B cell (primary cell): ENCODE data around the gene SF3B5. TPM values are rescaled to one million over a fixed set of nuclear protein-coding genes. Genes with fewer than 3 reads are reported as not detected.

Source experiments
- ATAC-seq: fragments of 200-7000 bp; cut with Tn5 transposase; one replicate; pipeline ENCODE4 v1.10.0; 2021; ENCODE audit warnings: low read depth, mild to moderate bottlenecking, moderate number of reproducible peaks, moderate library complexity
- CTCF ChIA-PET: fragments of 350-600 bp; sonication (Branson Sonifier 250); formaldehyde crosslinking; loops from one replicate; lab custom pipeline; 2021; ENCODE audit warnings: antibody characterized with exemption, inconsistent platforms; lab: Charles Lee
- POLR2A ChIA-PET: fragments of 350-600 bp; sonication (Branson Sonifier 250); formaldehyde crosslinking; loops from one replicate; lab custom pipeline; 2021; ENCODE audit warnings: antibody characterized with exemption; lab: Charles Lee
- DNase-seq: peaks from one replicate; pipeline ENCODE4 v3.0.0; 2013
- H2AFZ ChIP-seq: 2 replicates; pipeline ENCODE4 v1.6.1; 2012; ENCODE audit warnings: mild to moderate bottlenecking, low read depth, low read length; ENCODE audit not compliant: insufficient read depth, poor library complexity, severe bottlenecking
- H3K27ac ChIP-seq, 2 donors: 1 replicate in 1 of 2; 2 replicates in 1 of 2; pipeline ENCODE4 v1.5.1; 2012 to 2013; ENCODE audit warnings: low read length in 2 of 2, mild to moderate bottlenecking in 2 of 2, moderate library complexity in 1 of 2
- H3K27me3 ChIP-seq, 4 experiments: fragments of 200-600 bp in 1 of 4; sonication (generic) in 1 of 4; replicated peaks in 1 of 4; 1 replicate in 2 of 4; 2 replicates in 2 of 4; pipeline versions ENCODE4 v1.6.1 to v1.7.0; 2013 to 2016; ENCODE audit warnings: low read length in 3 of 4, mild to moderate bottlenecking in 2 of 4, mixed read lengths in 1 of 4, moderate library complexity in 1 of 4; ENCODE audit not compliant: insufficient read depth in 4 of 4, control insufficient read depth in 3 of 4; ENCODE audit errors: control extremely low read depth in 1 of 4
- H3K36me3 ChIP-seq, 2 experiments: replicated peaks in 1 of 2; 1 replicate in 1 of 2; 2 replicates in 1 of 2; pipeline versions ENCODE4 v1.6.1 to v1.7.1; 2013; ENCODE audit warnings: low read length in 1 of 2; ENCODE audit not compliant: insufficient read depth in 2 of 2, control insufficient read depth in 1 of 2; ENCODE audit errors: control extremely low read depth in 1 of 2, extremely low read depth in 1 of 2
- H3K4me1 ChIP-seq, 2 donors: fragments of 200-600 bp in 1 of 2; sonication (generic) in 1 of 2; 1 replicate in 1 of 2; 2 replicates in 1 of 2; pipeline versions ENCODE4 v1.5.1 to v1.6.1; 2013 to 2017; ENCODE audit warnings: low read length in 2 of 2; ENCODE audit not compliant: control insufficient read depth in 2 of 2, insufficient read depth in 2 of 2
- H3K4me2 ChIP-seq: replicated peaks from 2 replicates; pipeline ENCODE3; 2012; ENCODE audit warnings: mild to moderate bottlenecking, low read depth, low read length; ENCODE audit not compliant: poor library complexity, severe bottlenecking
- H3K4me3 ChIP-seq, 5 experiments: fragments of 200-600 bp in 1 of 5; sonication (generic) in 1 of 5; 1 replicate in 3 of 5; 2 replicates in 2 of 5; pipeline versions ENCODE4 v1.5.1 to v1.7.0; 2011 to 2016; ENCODE audit warnings: low read length in 4 of 5, mild to moderate bottlenecking in 4 of 5, low read depth in 2 of 5, control low read depth in 1 of 5, moderate library complexity in 1 of 5; ENCODE audit not compliant: insufficient read depth in 1 of 5; ENCODE audit errors: control extremely low read depth in 1 of 5, extremely low read depth in 1 of 5
- H3K79me2 ChIP-seq: fragments of 200-600 bp; sonication (generic); one replicate; pipeline ENCODE4 v1.6.0; 2016; ENCODE audit warnings: low read length; ENCODE audit not compliant: control insufficient read depth, insufficient read depth
- H3K9ac ChIP-seq: fragments of 200-600 bp; sonication (generic); 2 replicates; pipeline ENCODE4 v1.6.1; 2017; ENCODE audit warnings: mild to moderate bottlenecking, low read length, moderate library complexity
- H3K9me3 ChIP-seq, 3 donors: one replicate each; pipeline versions ENCODE4 v1.6.1 to v1.7.1; 2013; ENCODE audit warnings: low read length in 2 of 3; ENCODE audit not compliant: control insufficient read depth in 2 of 3, insufficient read depth in 1 of 3; ENCODE audit errors: control extremely low read depth in 1 of 3
- H4K20me1 ChIP-seq: 2 replicates; pipeline ENCODE4 v1.6.0; 2012; ENCODE audit warnings: mild to moderate bottlenecking, low read length; ENCODE audit not compliant: insufficient read depth, control insufficient read depth, poor library complexity, severe bottlenecking
- H3K27ac Mint-ChIP-seq: one replicate; pipeline ENCODE4 v1.8.0; 2021; ENCODE audit warnings: mixed read lengths
- H3K27me3 Mint-ChIP-seq: one replicate; pipeline ENCODE4 v1.8.0; 2021; ENCODE audit warnings: mixed read lengths
- H3K4me1 Mint-ChIP-seq: one replicate; pipeline ENCODE4 v1.8.0; 2021; ENCODE audit warnings: mixed read lengths
- H3K4me3 Mint-ChIP-seq: one replicate; pipeline ENCODE4 v1.8.0; 2021; ENCODE audit warnings: mixed read lengths
- H3K9me3 Mint-ChIP-seq: one replicate; pipeline ENCODE4 v1.8.0; 2022; ENCODE audit warnings: mixed read lengths; ENCODE audit not compliant: insufficient read depth
- EZH2 ChIP-seq: IDR thresholded peaks from 2 replicates; pipeline ENCODE4 v1.6.1; 2012; ENCODE audit warnings: borderline replicate concordance, low read depth, mild to moderate bottlenecking, moderate library complexity, low read length; ENCODE audit not compliant: insufficient read depth, poor library complexity, severe bottlenecking
- WGBS: methylation state at CpG from one replicate; pipeline ENCODE4 v1.1.5; 2013; ENCODE audit warnings: missing lambda C conversion rate; ENCODE audit not compliant: insufficient coverage; 5-methylcytosine and 5-hydroxymethylcytosine counted together
- intact Hi-C: fragments of 100-400 bp; cut with micrococcal nuclease; formaldehyde crosslinking; loops from one replicate; pipeline ENCODE4 v1.10.0; 2022
- polyA plus RNA-seq: library from polyadenylated mRNA; depleted of rRNA; stranded (reverse); fragments of >200 nt; gene quantifications from 2 replicates; pipeline ENCODE4 v1.2.3, GENCODE V29; 2012
- total RNA-seq, 2 donors: library from RNA; stranded (reverse); fragments of 120-200 nt in 1 of 2; gene quantifications; 1 replicate in 1 of 2; 2 replicates in 1 of 2; pipeline versions ENCODE4 v1.2.3 to v1.2.4, GENCODE V29; 2013 to 2022
- TF ChIP-seq, protein P1 (sequence below): fragments of 200-600 bp; IDR thresholded peaks from one replicate; pipeline ENCODE4 v1.8.0; 2022; ENCODE audit warnings: antibody characterized with exemption, mild to moderate bottlenecking

SF3B5 gene
- total and polyA plus RNA-seq, 2 donors (not counting 1 experiment from before 2014, with no cell fraction given), result 111 to 360 TPM

- H3K9me3 Mint-ChIP-seq, result no peaks in the 10 kb centered on the region
- Histone ChIP-seq H3K4me2 (peak overlapping the region; percentile 35), H3K36me3 (no peaks in the 10 kb centered on the region), H3K27ac (peak overlapping the region; percentile 36 to 50), H3K9me3 (no peaks in the 10 kb centered on the region), H3K27me3 (no peaks in the 10 kb centered on the region), H3K9ac (no peak overlapping the region), H3K4me1 (peaks cover 21 to 32% of the 10 kb centered on the region in 2 donors), H3K79me2 (no peaks in the 10 kb centered on the region), H2AFZ (peak overlapping the region; percentile 14), H3K4me3 (no peak overlapping the region), H4K20me1 (no peaks in the 10 kb centered on the region)
- DNase-seq (peak; percentile 55), ATAC-seq (no peak)
- ChIA-PET POLR2A (interaction anchor here (0.5 to 3.9 kb wide), 5 partner anchors 28 to 670 kb away, joined by 3 to 23 read pairs (median 5); partner anchors contain the start of gene SF3B5), CTCF (interaction anchor here (0.7 to 1.5 kb wide), 2 partner anchors 21 to 127 kb away, joined by 3 to 5 read pairs; no protein-coding TSS in a partner anchor)
- peaks cover 37% of the 10 kb centered on the region for H3K4me1 Mint-ChIP-seq
- peak overlapping the region; percentile 57 for H3K27ac Mint-ChIP-seq
- no peaks in the 10 kb centered on the region for H3K27me3 Mint-ChIP-seq
- WGBS, result 80% methylated on average over 1 of the region's 6 CpGs
- intact Hi-C loops, result no loop called here
- TF ChIP-seq, protein P1, sequence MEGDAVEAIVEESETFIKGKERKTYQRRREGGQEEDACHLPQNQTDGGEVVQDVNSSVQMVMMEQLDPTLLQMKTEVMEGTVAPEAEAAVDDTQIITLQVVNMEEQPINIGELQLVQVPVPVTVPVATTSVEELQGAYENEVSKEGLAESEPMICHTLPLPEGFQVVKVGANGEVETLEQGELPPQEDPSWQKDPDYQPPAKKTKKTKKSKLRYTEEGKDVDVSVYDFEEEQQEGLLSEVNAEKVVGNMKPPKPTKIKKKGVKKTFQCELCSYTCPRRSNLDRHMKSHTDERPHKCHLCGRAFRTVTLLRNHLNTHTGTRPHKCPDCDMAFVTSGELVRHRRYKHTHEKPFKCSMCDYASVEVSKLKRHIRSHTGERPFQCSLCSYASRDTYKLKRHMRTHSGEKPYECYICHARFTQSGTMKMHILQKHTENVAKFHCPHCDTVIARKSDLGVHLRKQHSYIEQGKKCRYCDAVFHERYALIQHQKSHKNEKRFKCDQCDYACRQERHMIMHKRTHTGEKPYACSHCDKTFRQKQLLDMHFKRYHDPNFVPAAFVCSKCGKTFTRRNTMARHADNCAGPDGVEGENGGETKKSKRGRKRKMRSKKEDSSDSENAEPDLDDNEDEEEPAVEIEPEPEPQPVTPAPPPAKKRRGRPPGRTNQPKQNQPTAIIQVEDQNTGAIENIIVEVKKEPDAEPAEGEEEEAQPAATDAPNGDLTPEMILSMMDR, result no peak
- no peak for TF ChIP-seq EZH2
- peak overlapping the region; percentile 8 for H3K4me3 Mint-ChIP-seq
Observed at GRCh38 chr6:144066741-144067484, 28.5 kb downstream of the SF3B5 start.

DNA sequence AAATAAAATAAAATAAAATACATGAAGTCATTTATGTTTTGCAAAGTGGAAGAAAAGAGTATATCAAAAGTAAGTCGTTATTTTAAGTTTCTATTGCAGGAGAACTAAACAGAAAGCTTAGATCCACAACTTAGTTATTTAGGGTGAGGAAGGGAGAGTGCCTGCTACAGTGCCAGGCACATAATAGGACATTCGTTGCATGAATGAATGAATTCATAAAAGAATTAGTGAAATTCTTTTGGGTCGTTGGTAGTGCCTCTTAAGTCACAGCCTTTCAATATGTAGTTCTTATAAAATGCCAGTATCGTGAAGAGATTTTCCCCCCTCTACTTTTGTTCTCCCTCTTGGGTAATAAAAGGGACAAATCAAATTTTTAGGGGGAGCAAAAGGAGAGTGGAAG, 29.1 kb downstream of the SF3B5 start:
- H3K4me3 Mint-ChIP-seq, result no peak overlapping the region
- DNase-seq (no peak), ATAC-seq (no peak)
- H3K27me3 ChIP-seq, result no peaks in the 10 kb centered on the region
- H3K36me3 ChIP-seq, result no peaks in the 10 kb centered on the region
- no peak overlapping the region for H3K4me3 ChIP-seq
- ChIA-PET CTCF (interaction anchor here (1.3 kb wide), 1 partner anchor 29 kb away, joined by 3 read pairs; the partner anchor contains the start of gene SF3B5), POLR2A (interaction anchor here (3.9 kb wide), 1 partner anchor 29 kb away, joined by 23 read pairs; the partner anchor contains the start of gene SF3B5)
- H3K4me2 ChIP-seq, result no peak overlapping the region
- H3K27ac Mint-ChIP-seq, result no peak overlapping the region
- no peaks in the 10 kb centered on the region for H3K27me3 Mint-ChIP-seq
- TF ChIP-seq EZH2, result no peak
- TF ChIP-seq, protein P1, result no peak
- H2AFZ ChIP-seq, result no peak overlapping the region
- peaks cover 37% of the 10 kb centered on the region for H3K4me1 Mint-ChIP-seq
- intact Hi-C loops, result no loop called here
- no peak overlapping the region for H3K9ac ChIP-seq
- H3K27ac ChIP-seq, result no peak overlapping the region
- no peaks in the 10 kb centered on the region for H3K9me3 Mint-ChIP-seq
- H3K4me1 ChIP-seq, result peaks cover 21 to 32% of the 10 kb centered on the region in 2 donors
- H4K20me1 ChIP-seq, result no peaks in the 10 kb centered on the region
- H3K79me2 ChIP-seq, result no peaks in the 10 kb centered on the region
- WGBS, result 83% methylated on average over 1 of the region's 4 CpGs
- no peaks in the 10 kb centered on the region for H3K9me3 ChIP-seq
